GM23338 (cell line): Measurements from ENCODE around the gene NPHP3.

ENCODE experiments used
- CREB1 ChIP-seq: fragments of 250-450 bp; sonication (Bioruptor Pico); IDR thresholded peaks from 2 replicates; pipeline ENCODE4 v1.5.0; 2020; ENCODE audit warnings: low read depth, mild to moderate bottlenecking, moderate library complexity
- EZH2 ChIP-seq: fragments of 200-600 bp; sonication (generic); IDR thresholded peaks from one replicate; pipeline ENCODE4 v1.8.0; 2017; ENCODE audit warnings: antibody characterized with exemption, mild to moderate bottlenecking, low read depth; ENCODE audit not compliant: unreplicated experiment
- EZH2phosphoT487 ChIP-seq: fragments of 200-600 bp; sonication (generic); IDR thresholded peaks from one replicate; pipeline ENCODE4 v1.8.1; 2018; ENCODE audit warnings: antibody characterized with exemption; ENCODE audit not compliant: unreplicated experiment
- JUNB ChIP-seq: IDR thresholded peaks from one replicate; pipeline ENCODE4 v1.6.1; 2016; ENCODE audit warnings: antibody characterized with exemption; ENCODE audit not compliant: unreplicated experiment
- NANOG ChIP-seq: IDR thresholded peaks from 2 replicates; pipeline ENCODE4 v1.6.1; 2016; ENCODE audit warnings: antibody characterized with exemption, borderline replicate concordance
- POLR2AphosphoS5 ChIP-seq: IDR thresholded peaks from 2 replicates; pipeline ENCODE4 v1.6.1; 2016; ENCODE audit warnings: antibody characterized with exemption, low read depth
- STAT1 ChIP-seq: IDR thresholded peaks from one replicate; pipeline ENCODE4 v1.6.1; 2016; ENCODE audit warnings: antibody characterized with exemption; ENCODE audit not compliant: unreplicated experiment
- ZNF331 ChIP-seq: fragments of 250-450 bp; sonication (Bioruptor Pico); IDR thresholded peaks from 2 replicates; pipeline ENCODE4 v1.5.0; 2020; ENCODE audit warnings: low read depth, mild to moderate bottlenecking, moderate library complexity
- TF ChIP-seq, protein P1 (sequence below), 2 experiments: fragments of 200-600 bp in 1 of 2; sonication (generic) in 1 of 2; conservative IDR thresholded peaks; 2 replicates each; pipeline versions ENCODE4 v1.5.1 to v1.6.1; 2016 to 2017; ENCODE audit warnings: antibody characterized with exemption in 2 of 2, low read depth in 2 of 2, mild to moderate bottlenecking in 2 of 2, moderate library complexity in 1 of 2
- TF ChIP-seq, protein P2 (sequence below): IDR thresholded peaks from 2 replicates; pipeline ENCODE4 v1.6.1; 2016; ENCODE audit warnings: antibody characterized with exemption
- TF ChIP-seq, protein P3 (sequence below): fragments of 250-450 bp; sonication (Bioruptor Pico); IDR thresholded peaks from 2 replicates; pipeline ENCODE4 v1.5.0; 2020; ENCODE audit warnings: mild to moderate bottlenecking, moderate library complexity
- TF ChIP-seq, protein P4 (sequence below): IDR thresholded peaks from one replicate; pipeline ENCODE4 v1.6.1; 2018; ENCODE audit warnings: antibody characterized with exemption; ENCODE audit not compliant: unreplicated experiment

DNA sequence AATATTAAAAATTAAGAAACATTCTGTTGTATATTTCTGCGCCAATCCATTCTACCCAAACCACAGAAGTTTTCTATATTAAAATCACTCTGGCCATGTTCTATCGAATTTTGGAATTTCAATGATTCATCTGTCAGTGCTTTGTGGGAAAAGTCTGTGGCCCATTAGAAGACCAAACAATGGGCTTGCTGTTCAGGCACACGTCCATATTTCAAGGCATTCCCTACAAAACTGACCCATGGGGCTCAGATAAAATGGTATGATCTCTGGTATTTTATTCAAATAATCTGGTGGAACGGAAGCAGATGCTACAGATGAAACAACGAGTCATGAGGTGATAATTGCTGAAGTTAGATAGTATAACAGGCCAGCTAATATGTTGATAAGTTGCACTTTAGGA is 12.4 kb downstream of the NPHP3 start:
- TF ChIP-seq, protein P1, sequence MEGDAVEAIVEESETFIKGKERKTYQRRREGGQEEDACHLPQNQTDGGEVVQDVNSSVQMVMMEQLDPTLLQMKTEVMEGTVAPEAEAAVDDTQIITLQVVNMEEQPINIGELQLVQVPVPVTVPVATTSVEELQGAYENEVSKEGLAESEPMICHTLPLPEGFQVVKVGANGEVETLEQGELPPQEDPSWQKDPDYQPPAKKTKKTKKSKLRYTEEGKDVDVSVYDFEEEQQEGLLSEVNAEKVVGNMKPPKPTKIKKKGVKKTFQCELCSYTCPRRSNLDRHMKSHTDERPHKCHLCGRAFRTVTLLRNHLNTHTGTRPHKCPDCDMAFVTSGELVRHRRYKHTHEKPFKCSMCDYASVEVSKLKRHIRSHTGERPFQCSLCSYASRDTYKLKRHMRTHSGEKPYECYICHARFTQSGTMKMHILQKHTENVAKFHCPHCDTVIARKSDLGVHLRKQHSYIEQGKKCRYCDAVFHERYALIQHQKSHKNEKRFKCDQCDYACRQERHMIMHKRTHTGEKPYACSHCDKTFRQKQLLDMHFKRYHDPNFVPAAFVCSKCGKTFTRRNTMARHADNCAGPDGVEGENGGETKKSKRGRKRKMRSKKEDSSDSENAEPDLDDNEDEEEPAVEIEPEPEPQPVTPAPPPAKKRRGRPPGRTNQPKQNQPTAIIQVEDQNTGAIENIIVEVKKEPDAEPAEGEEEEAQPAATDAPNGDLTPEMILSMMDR (conservative IDR thresholded peaks at IDR 0.05; ENCODE audit: low read depth in 2 of 2): no peak
- TF ChIP-seq JUNB: no peak
- no peak for TF ChIP-seq CREB1 (CRISPR knock-in tag)
- no peak for TF ChIP-seq EZH2
- no peak for TF ChIP-seq EZH2phosphoT487
- TF ChIP-seq STAT1: no peak
- no peak for TF ChIP-seq POLR2AphosphoS5
- TF ChIP-seq, protein P2, sequence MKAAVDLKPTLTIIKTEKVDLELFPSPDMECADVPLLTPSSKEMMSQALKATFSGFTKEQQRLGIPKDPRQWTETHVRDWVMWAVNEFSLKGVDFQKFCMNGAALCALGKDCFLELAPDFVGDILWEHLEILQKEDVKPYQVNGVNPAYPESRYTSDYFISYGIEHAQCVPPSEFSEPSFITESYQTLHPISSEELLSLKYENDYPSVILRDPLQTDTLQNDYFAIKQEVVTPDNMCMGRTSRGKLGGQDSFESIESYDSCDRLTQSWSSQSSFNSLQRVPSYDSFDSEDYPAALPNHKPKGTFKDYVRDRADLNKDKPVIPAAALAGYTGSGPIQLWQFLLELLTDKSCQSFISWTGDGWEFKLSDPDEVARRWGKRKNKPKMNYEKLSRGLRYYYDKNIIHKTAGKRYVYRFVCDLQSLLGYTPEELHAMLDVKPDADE: no peak
- TF ChIP-seq, protein P3, sequence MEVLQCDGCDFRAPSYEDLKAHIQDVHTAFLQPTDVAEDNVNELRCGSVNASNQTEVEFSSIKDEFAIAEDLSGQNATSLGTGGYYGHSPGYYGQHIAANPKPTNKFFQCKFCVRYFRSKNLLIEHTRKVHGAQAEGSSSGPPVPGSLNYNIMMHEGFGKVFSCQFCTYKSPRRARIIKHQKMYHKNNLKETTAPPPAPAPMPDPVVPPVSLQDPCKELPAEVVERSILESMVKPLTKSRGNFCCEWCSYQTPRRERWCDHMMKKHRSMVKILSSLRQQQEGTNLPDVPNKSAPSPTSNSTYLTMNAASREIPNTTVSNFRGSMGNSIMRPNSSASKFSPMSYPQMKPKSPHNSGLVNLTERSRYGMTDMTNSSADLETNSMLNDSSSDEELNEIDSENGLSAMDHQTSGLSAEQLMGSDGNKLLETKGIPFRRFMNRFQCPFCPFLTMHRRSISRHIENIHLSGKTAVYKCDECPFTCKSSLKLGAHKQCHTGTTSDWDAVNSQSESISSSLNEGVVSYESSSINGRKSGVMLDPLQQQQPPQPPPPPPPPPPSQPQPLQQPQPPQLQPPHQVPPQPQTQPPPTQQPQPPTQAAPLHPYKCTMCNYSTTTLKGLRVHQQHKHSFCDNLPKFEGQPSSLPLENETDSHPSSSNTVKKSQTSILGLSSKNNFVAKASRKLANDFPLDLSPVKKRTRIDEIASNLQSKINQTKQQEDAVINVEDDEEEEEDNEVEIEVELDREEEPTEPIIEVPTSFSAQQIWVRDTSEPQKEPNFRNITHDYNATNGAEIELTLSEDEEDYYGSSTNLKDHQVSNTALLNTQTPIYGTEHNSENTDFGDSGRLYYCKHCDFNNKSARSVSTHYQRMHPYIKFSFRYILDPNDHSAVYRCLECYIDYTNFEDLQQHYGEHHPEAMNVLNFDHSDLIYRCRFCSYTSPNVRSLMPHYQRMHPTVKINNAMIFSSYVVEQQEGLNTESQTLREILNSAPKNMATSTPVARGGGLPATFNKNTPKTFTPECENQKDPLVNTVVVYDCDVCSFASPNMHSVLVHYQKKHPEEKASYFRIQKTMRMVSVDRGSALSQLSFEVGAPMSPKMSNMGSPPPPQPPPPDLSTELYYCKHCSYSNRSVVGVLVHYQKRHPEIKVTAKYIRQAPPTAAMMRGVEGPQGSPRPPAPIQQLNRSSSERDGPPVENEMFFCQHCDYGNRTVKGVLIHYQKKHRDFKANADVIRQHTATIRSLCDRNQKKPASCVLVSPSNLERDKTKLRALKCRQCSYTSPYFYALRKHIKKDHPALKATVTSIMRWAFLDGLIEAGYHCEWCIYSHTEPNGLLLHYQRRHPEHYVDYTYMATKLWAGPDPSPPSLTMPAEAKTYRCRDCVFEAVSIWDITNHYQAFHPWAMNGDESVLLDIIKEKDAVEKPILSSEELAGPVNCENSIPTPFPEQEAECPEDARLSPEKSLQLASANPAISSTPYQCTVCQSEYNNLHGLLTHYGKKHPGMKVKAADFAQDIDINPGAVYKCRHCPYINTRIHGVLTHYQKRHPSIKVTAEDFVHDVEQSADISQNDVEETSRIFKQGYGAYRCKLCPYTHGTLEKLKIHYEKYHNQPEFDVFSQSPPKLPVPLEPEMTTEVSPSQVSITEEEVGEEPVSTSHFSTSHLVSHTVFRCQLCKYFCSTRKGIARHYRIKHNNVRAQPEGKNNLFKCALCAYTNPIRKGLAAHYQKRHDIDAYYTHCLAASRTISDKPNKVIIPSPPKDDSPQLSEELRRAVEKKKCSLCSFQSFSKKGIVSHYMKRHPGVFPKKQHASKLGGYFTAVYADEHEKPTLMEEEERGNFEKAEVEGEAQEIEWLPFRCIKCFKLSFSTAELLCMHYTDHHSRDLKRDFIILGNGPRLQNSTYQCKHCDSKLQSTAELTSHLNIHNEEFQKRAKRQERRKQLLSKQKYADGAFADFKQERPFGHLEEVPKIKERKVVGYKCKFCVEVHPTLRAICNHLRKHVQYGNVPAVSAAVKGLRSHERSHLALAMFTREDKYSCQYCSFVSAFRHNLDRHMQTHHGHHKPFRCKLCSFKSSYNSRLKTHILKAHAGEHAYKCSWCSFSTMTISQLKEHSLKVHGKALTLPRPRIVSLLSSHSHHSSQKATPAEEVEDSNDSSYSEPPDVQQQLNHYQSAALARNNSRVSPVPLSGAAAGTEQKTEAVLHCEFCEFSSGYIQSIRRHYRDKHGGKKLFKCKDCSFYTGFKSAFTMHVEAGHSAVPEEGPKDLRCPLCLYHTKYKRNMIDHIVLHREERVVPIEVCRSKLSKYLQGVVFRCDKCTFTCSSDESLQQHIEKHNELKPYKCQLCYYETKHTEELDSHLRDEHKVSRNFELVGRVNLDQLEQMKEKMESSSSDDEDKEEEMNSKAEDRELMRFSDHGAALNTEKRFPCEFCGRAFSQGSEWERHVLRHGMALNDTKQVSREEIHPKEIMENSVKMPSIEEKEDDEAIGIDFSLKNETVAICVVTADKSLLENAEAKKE (CRISPR knock-in tag): no peak
- TF ChIP-seq, protein P4, sequence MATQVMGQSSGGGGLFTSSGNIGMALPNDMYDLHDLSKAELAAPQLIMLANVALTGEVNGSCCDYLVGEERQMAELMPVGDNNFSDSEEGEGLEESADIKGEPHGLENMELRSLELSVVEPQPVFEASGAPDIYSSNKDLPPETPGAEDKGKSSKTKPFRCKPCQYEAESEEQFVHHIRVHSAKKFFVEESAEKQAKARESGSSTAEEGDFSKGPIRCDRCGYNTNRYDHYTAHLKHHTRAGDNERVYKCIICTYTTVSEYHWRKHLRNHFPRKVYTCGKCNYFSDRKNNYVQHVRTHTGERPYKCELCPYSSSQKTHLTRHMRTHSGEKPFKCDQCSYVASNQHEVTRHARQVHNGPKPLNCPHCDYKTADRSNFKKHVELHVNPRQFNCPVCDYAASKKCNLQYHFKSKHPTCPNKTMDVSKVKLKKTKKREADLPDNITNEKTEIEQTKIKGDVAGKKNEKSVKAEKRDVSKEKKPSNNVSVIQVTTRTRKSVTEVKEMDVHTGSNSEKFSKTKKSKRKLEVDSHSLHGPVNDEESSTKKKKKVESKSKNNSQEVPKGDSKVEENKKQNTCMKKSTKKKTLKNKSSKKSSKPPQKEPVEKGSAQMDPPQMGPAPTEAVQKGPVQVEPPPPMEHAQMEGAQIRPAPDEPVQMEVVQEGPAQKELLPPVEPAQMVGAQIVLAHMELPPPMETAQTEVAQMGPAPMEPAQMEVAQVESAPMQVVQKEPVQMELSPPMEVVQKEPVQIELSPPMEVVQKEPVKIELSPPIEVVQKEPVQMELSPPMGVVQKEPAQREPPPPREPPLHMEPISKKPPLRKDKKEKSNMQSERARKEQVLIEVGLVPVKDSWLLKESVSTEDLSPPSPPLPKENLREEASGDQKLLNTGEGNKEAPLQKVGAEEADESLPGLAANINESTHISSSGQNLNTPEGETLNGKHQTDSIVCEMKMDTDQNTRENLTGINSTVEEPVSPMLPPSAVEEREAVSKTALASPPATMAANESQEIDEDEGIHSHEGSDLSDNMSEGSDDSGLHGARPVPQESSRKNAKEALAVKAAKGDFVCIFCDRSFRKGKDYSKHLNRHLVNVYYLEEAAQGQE: no peak
- no peak for TF ChIP-seq ZNF331 (CRISPR knock-in tag)
- no peak for TF ChIP-seq NANOG
